HuH-7.5 (cell line): ENCODE measurements around the gene ZNF836.
"Not testable (repeated sequence)": the region's sequence is repeated elsewhere in the genome, so short reads cannot be mapped to it uniquely, and the experiment has no call there.

Source experiments
- DNase-seq: peaks from one replicate; pipeline ENCODE4 v3.0.0; 2011; ENCODE audit warnings: low spot score

The ZNF836 gene

GRCh38 chr19:52171321-52172169, at the start of gene ZNF836:
Gene ZNF836 (minus strand): TSS chr19:52171621. CDS start chr19:52168072, 3,549 bp downstream.
- no peak for DNase-seq

- DNase-seq: no peak
These were observed 49.6 kb upstream of the ZNF836 start for GRCh38 chr19:52221031-52221430.

- DNase-seq: no peak
These were observed 48.2 kb upstream of the ZNF836 start for GRCh38 chr19:52219611-52220010.

GRCh38 chr19:52217576-52217975, 46.2 kb upstream of the ZNF836 start:
- DNase-seq: no peak

- DNase-seq: no peak
These were observed 45.0 kb upstream of the ZNF836 start for GRCh38 chr19:52216401-52216800.

- DNase-seq: no peak
These were observed 42.8 kb upstream of the ZNF836 start for GRCh38 chr19:52214241-52214640.

- no peak for DNase-seq
These were observed 41.3 kb upstream of the ZNF836 start for GRCh38 chr19:52212572-52213255.

- DNase-seq: no peak
These were observed 40.6 kb upstream of the ZNF836 start for GRCh38 chr19:52211926-52212571.

GRCh38 chr19:52211203-52211602, 39.8 kb upstream of the ZNF836 start:
- DNase-seq: no peak

GRCh38 chr19:52206481-52206880, 35.1 kb upstream of the ZNF836 start:
- no peak for DNase-seq

- not testable (repeated sequence) for DNase-seq
These were observed 29.5 kb upstream of the ZNF836 start for GRCh38 chr19:52200755-52201391.

- DNase-seq: no peak
These were observed 28.6 kb upstream of the ZNF836 start for GRCh38 chr19:52200044-52200443.

- DNase-seq: no peak
These were observed 27.3 kb upstream of the ZNF836 start for GRCh38 chr19:52198678-52199077.

- no peak for DNase-seq
These were observed 26.5 kb upstream of the ZNF836 start for GRCh38 chr19:52197964-52198363.

GRCh38 chr19:52196256-52196967, 25.0 kb upstream of the ZNF836 start:
- no peak for DNase-seq

- DNase-seq: no peak
These were observed 20.5 kb upstream of the ZNF836 start for GRCh38 chr19:52191951-52192350.

- DNase-seq: no peak
These were observed 20.0 kb upstream of the ZNF836 start for GRCh38 chr19:52191389-52191788.

- no peak for DNase-seq
These were observed 19.3 kb upstream of the ZNF836 start for GRCh38 chr19:52190487-52191293.

GRCh38 chr19:52189735-52190486, 18.5 kb upstream of the ZNF836 start, which contains the start of gene PPP2R1A:
Gene PPP2R1A (plus strand): TSS chr19:52190052. CDS start chr19:52190097, 45 bp downstream.
- DNase-seq: peak; percentile 93
